B cell (primary cell): Measurements from ENCODE around the gene WDR45.

Experiments
- EZH2 ChIP-seq: IDR thresholded peaks from 2 replicates; pipeline ENCODE4 v1.6.1; 2012; ENCODE audit warnings: borderline replicate concordance, low read depth, mild to moderate bottlenecking, moderate library complexity, low read length; ENCODE audit not compliant: insufficient read depth, poor library complexity, severe bottlenecking
- TF ChIP-seq, protein P1 (sequence below): fragments of 200-600 bp; IDR thresholded peaks from one replicate; pipeline ENCODE4 v1.8.0; 2022; ENCODE audit warnings: antibody characterized with exemption, mild to moderate bottlenecking

DNA sequence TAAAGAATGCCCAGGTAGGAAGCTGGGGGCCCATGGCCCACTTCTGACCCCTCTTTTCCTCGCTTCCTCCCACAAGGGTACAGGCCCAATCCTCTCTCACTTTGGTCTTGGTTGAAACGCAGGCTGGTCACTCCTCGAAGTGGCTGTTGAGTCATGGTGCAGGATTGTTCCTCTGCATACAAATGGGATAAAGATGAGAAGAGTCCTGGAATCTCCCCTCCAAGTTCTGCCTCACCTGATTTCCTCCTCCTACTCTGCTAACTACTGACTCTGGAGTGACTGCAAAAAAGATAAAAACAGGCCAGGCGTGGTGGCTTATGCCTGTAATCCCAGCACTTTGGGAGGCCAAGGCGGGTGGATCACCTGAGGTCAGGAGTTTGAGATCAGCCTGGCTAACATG, 1.7 kb downstream of the WDR45 start:
- TF ChIP-seq, protein P1, sequence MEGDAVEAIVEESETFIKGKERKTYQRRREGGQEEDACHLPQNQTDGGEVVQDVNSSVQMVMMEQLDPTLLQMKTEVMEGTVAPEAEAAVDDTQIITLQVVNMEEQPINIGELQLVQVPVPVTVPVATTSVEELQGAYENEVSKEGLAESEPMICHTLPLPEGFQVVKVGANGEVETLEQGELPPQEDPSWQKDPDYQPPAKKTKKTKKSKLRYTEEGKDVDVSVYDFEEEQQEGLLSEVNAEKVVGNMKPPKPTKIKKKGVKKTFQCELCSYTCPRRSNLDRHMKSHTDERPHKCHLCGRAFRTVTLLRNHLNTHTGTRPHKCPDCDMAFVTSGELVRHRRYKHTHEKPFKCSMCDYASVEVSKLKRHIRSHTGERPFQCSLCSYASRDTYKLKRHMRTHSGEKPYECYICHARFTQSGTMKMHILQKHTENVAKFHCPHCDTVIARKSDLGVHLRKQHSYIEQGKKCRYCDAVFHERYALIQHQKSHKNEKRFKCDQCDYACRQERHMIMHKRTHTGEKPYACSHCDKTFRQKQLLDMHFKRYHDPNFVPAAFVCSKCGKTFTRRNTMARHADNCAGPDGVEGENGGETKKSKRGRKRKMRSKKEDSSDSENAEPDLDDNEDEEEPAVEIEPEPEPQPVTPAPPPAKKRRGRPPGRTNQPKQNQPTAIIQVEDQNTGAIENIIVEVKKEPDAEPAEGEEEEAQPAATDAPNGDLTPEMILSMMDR = no peak
- TF ChIP-seq EZH2 = no peak
